Colonic mucosa (tissue), 4 donors: ENCODE data around the gene SND1. TPM values are rescaled to one million over a fixed set of nuclear protein-coding genes. Genes with fewer than 3 reads are reported as not detected.

Experiments
- DNase-seq: peaks from one replicate; pipeline ENCODE4 v3.0.0-alpha.2; 2020
- H3K27ac ChIP-seq: fragments of 200-600 bp; one replicate; pipeline ENCODE4 v1.8.0; 2021
- H3K27me3 ChIP-seq: fragments of 200-600 bp; one replicate; pipeline ENCODE4 v1.8.0; 2021
- H3K36me3 ChIP-seq: fragments of 200-600 bp; one replicate; pipeline ENCODE4 v1.8.0; 2021
- H3K4me1 ChIP-seq: fragments of 200-600 bp; one replicate; pipeline ENCODE4 v1.8.0; 2021; ENCODE audit warnings: mild to moderate bottlenecking
- H3K4me3 ChIP-seq: fragments of 200-600 bp; one replicate; pipeline ENCODE4 v1.8.0; 2021
- H3K9ac ChIP-seq, 2 donors: one replicate each; pipeline ENCODE4 v1.7.0; 2013; ENCODE audit warnings: control low read depth in 2 of 2, low read depth in 2 of 2, low read length in 2 of 2
- H3K9me3 ChIP-seq: fragments of 200-600 bp; one replicate; pipeline ENCODE4 v1.8.0; 2021
- CTCF ChIP-seq: fragments of 200-600 bp; IDR thresholded peaks from one replicate; pipeline ENCODE4 v1.8.0; 2022; ENCODE audit warnings: antibody characterized with exemption, mild to moderate bottlenecking
- intact Hi-C: fragments of 100-400 bp; cut with DNase I; formaldehyde crosslinking; loops from one replicate; pipeline ENCODE4 v1.14.1; 2022
- total RNA-seq, 2 donors: library from RNA; stranded (reverse); fragmentation: NEBNext Ultra II Directional in 1 of 2; extraction: Animal tissue kit (Norgen Biotek cat#: 25700) in 1 of 2; gene quantifications; one replicate each; pipeline ENCODE4 v1.2.1, GENCODE V29; 2021
- donor health status: healthy.
- donor health status: DM: no; HTN: no; CAD: no.
- donor health status: DM: no; HTN: no; CAD: no.

The SND1 gene
- total RNA-seq, 2 donors from 2014 or later: 134 to 163 TPM

- Histone ChIP-seq H3K9me3 (no peaks in the 10 kb centered on the region), H3K27me3 (no peaks in the 10 kb centered on the region), H3K27ac (no peak overlapping the region), H3K9ac (no peak overlapping the region), H3K36me3 (no peaks in the 10 kb centered on the region), H3K4me3 (no peak overlapping the region), H3K4me1 (no peaks in the 10 kb centered on the region)
- intact Hi-C loops: loop anchor here (10.0 kb wide), 1 partner anchor 286 kb away; no protein-coding TSS in a partner anchor
- DNase-seq: no peak
- TF ChIP-seq CTCF: no peak
Measured at GRCh38 chr7:128011131-128011661, 359.2 kb downstream of the SND1 start.

DNA sequence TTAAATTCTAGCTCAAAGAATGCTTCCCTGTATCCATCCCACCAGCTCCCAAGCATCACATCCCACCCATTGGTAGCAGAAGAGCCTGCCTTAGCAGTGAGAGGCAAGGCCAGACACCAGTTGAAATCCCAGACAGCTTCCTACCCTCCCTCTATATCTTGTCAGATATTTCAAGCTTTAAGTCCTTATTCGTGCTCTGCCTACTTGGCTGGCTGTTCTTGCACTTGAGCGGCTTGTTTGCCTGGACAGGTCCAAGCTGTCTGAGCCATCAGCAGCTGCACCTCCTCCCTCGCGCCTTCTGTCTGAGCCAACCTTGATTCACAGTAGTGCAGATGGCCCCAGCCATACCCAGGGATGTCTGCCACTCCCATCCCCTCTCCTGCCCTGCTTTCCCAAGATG is 362.8 kb downstream of the SND1 start:
- no peaks in the 10 kb centered on the region for H3K4me1 ChIP-seq
- no peak overlapping the region for H3K4me3 ChIP-seq
- no peak for DNase-seq
- no peak overlapping the region for H3K27ac ChIP-seq
- no peaks in the 10 kb centered on the region for H3K9me3 ChIP-seq
- H3K36me3 ChIP-seq: no peaks in the 10 kb centered on the region
- no peaks in the 10 kb centered on the region for H3K27me3 ChIP-seq
- no peak for TF ChIP-seq CTCF
- no peak overlapping the region for H3K9ac ChIP-seq
- intact Hi-C loops: loop anchor here (10.0 kb wide), 1 partner anchor 290 kb away; no protein-coding TSS in a partner anchor

GRCh38 chr7:128017460-128017859 is 365.5 kb downstream of the SND1 start:
- H3K36me3 ChIP-seq: no peaks in the 10 kb centered on the region

GRCh38 chr7:128017862-128018845 is 366.2 kb downstream of the SND1 start:
- Histone ChIP-seq H3K9me3 (no peaks in the 10 kb centered on the region), H3K4me1 (no peaks in the 10 kb centered on the region), H3K27ac (no peak overlapping the region), H3K36me3 (no peaks in the 10 kb centered on the region), H3K4me3 (no peak overlapping the region), H3K27me3 (no peaks in the 10 kb centered on the region), H3K9ac (no peak overlapping the region)
- no peak for DNase-seq
- intact Hi-C loops: loop anchor here (10.0 kb wide), 1 partner anchor 293 kb away; no protein-coding TSS in a partner anchor
- TF ChIP-seq CTCF: no peak

More at GRCh38 chr7:128017460-128017859, 365.5 kb downstream of the SND1 start:
- Histone ChIP-seq H3K4me3 (no peak overlapping the region), H3K27ac (no peak overlapping the region), H3K4me1 (no peaks in the 10 kb centered on the region), H3K9ac (no peak overlapping the region), H3K27me3 (no peaks in the 10 kb centered on the region), H3K9me3 (no peaks in the 10 kb centered on the region)
- no peak for TF ChIP-seq CTCF
- intact Hi-C loops: loop anchor here (10.0 kb wide), 1 partner anchor 293 kb away; no protein-coding TSS in a partner anchor
- no peak for DNase-seq

DNA sequence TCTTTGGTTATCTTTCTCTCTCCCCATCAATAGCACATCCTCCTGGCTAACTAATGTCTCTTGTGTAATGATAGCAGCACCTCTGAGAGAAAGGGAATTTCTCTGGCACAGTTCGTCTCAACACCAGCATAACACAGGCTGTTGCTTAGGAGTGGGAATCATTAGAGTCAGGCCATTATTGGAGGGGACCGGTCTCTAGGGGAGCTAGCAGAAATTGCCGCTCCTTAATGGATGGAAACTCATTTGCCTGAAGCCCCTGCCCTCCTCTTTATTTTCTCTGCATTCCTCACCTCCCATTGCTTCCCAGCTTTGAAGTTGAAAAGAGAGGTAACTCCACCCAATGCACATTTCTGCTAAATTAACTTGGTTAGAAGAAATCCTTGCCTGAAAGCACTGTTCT is 367.3 kb downstream of the SND1 start:
- H3K9me3 ChIP-seq: no peaks in the 10 kb centered on the region
- H3K36me3 ChIP-seq: no peaks in the 10 kb centered on the region
- H3K27me3 ChIP-seq: no peaks in the 10 kb centered on the region
- H3K27ac ChIP-seq: no peak overlapping the region
- TF ChIP-seq CTCF: no peak
- no peak for DNase-seq
- intact Hi-C loops: loop anchor here (10.0 kb wide), 1 partner anchor 294 kb away; no protein-coding TSS in a partner anchor
- H3K9ac ChIP-seq: no peak overlapping the region
- H3K4me3 ChIP-seq: no peak overlapping the region
- H3K4me1 ChIP-seq: no peaks in the 10 kb centered on the region
